ENCODE results near the gene GABPB2.

The GABPB2 gene

GRCh38 chr1:151158326-151158725 lies 87.8 kb downstream of the GABPB2 start:
- peak in 1 of 3 donors; percentile 31 for DNase-seq (ENCODE audit: low read depth in 3 of 3, low spot score in 1 of 3)

GRCh38 chr1:151158751-151159251 lies 88.2 kb downstream of the GABPB2 start:
- no peak for DNase-seq (ENCODE audit: low read depth in 3 of 3, low spot score in 1 of 3)

- no peak for DNase-seq (ENCODE audit: low read depth in 3 of 3, low spot score in 1 of 3)
These were observed 88.8 kb downstream of the GABPB2 start for GRCh38 chr1:151159373-151159772.

GRCh38 chr1:151164732-151165280 lies 94.2 kb downstream of the GABPB2 start:
- DNase-seq (ENCODE audit: low read depth in 3 of 3, low spot score in 1 of 3), result no peak

GRCh38 chr1:151165281-151165737 lies 94.7 kb downstream of the GABPB2 start:
- no peak for DNase-seq (ENCODE audit: low read depth in 3 of 3, low spot score in 1 of 3)

- DNase-seq (ENCODE audit: low read depth in 3 of 3, low spot score in 1 of 3), result peak; percentile 84 to 91 (median 91)
These were observed 95.4 kb downstream of the GABPB2 start, which contains the start of the genes LYSMD1 and SCNM1 for GRCh38 chr1:151165738-151166504. LYSMD1 (minus strand) TSS chr1:151165902; CDS start chr1:151165258, 644 bp downstream. SCNM1 (plus strand) TSS chr1:151166144; CDS start chr1:151166153, 9 bp downstream.

GRCh38 chr1:151166505-151166956 lies 96.0 kb downstream of the GABPB2 start:
- DNase-seq (ENCODE audit: low read depth in 3 of 3, low spot score in 1 of 3), result no peak

- DNase-seq (ENCODE audit: low read depth in 3 of 3, low spot score in 1 of 3), result no peak
These were observed 96.6 kb downstream of the GABPB2 start for GRCh38 chr1:151167116-151167515.

- DNase-seq (ENCODE audit: low read depth in 3 of 3, low spot score in 1 of 3), result no peak
These were observed 100.6 kb downstream of the GABPB2 start for GRCh38 chr1:151171190-151171589.
